Vagina (tissue), 2 donors: ENCODE data around the gene POMT2. TPM values are rescaled to one million over a fixed set of nuclear protein-coding genes. Genes with fewer than 3 reads are reported as not detected.

ENCODE experiments used
- DNase-seq, 2 donors: peaks; one replicate each; pipeline ENCODE4 v3.0.0-alpha.2; 2017; ENCODE audit errors: extremely low spot score in 2 of 2
- H3K27ac ChIP-seq: fragments of 200-600 bp; sonication (generic); one replicate; pipeline ENCODE4 v1.5.1; 2019
- H3K27me3 ChIP-seq: fragments of 200-600 bp; sonication (generic); one replicate; pipeline ENCODE4 v1.5.1; 2019
- H3K36me3 ChIP-seq, 2 donors: fragments of 200-600 bp; sonication (generic); one replicate each; pipeline ENCODE4 v1.5.1; 2017 to 2019
- H3K4me1 ChIP-seq: fragments of 200-600 bp; sonication (generic); one replicate; pipeline ENCODE4 v1.5.1; 2019
- H3K4me3 ChIP-seq, 2 donors: fragments of 200-600 bp; sonication (generic); 1 replicate in 1 of 2; 2 replicates in 1 of 2; pipeline ENCODE4 v1.5.1; 2016 to 2019
- H3K9me3 ChIP-seq: fragments of 200-600 bp; sonication (generic); one replicate; pipeline ENCODE4 v1.5.1; 2019
- POLR2A ChIP-seq, 2 donors: fragments of 450-650 bp; IDR thresholded peaks; one replicate each; pipeline ENCODE4 v1.6.1; 2017; ENCODE audit warnings: antibody characterized with exemption in 2 of 2, mild to moderate bottlenecking in 2 of 2, moderate library complexity in 2 of 2
- POLR2AphosphoS5 ChIP-seq, 2 donors: sonication (generic); formaldehyde crosslinking; IDR thresholded peaks; one replicate each; pipeline ENCODE4 v1.9.0; 2017; ENCODE audit warnings: antibody characterized with exemption in 2 of 2, mild to moderate bottlenecking in 2 of 2, low read depth in 1 of 2; ENCODE audit not compliant: insufficient read depth in 1 of 2
- intact Hi-C: fragments of 100-400 bp; cut with DNase I; formaldehyde crosslinking; loops from one replicate; pipeline ENCODE4 v1.15.1; 2023
- total RNA-seq: library from RNA; depleted of rRNA; stranded (reverse); fragments of >200 nt; gene quantifications from one replicate; pipeline ENCODE4 v1.2.3, GENCODE V29; 2016
- TF ChIP-seq, protein P1 (sequence below), 3 experiments: fragments of 450-650 bp in 2 of 3; fragments of 200-600 bp in 1 of 3; sonication (generic) in 1 of 3; IDR thresholded peaks; one replicate each; pipeline ENCODE4 v1.5.1; 2017 to 2019; ENCODE audit warnings: antibody characterized with exemption in 3 of 3, mild to moderate bottlenecking in 2 of 3, moderate library complexity in 2 of 3

The POMT2 gene
- total RNA-seq, 1 donor from 2014 or later: 33.1 TPM

- no peak for DNase-seq
- Histone ChIP-seq H3K36me3 (no peaks in the 10 kb centered on the region), H3K27ac (no peak within 1 kb of the TSS), H3K4me1 (peaks cover 11% of the 10 kb centered on the region), H3K4me3 (no peak within 1 kb of the TSS), H3K9me3 (no peaks in the 10 kb centered on the region), H3K27me3 (no peaks in the 10 kb centered on the region)
- intact Hi-C loops: no loop called here
- TF ChIP-seq POLR2AphosphoS5 (IDR thresholded peaks at IDR 0.05; ENCODE audit: insufficient read depth in 1 of 2, low read depth in 1 of 2): no peak
- TF ChIP-seq POLR2A (IDR thresholded peaks at IDR 0.05): no peak
- TF ChIP-seq, protein P1, sequence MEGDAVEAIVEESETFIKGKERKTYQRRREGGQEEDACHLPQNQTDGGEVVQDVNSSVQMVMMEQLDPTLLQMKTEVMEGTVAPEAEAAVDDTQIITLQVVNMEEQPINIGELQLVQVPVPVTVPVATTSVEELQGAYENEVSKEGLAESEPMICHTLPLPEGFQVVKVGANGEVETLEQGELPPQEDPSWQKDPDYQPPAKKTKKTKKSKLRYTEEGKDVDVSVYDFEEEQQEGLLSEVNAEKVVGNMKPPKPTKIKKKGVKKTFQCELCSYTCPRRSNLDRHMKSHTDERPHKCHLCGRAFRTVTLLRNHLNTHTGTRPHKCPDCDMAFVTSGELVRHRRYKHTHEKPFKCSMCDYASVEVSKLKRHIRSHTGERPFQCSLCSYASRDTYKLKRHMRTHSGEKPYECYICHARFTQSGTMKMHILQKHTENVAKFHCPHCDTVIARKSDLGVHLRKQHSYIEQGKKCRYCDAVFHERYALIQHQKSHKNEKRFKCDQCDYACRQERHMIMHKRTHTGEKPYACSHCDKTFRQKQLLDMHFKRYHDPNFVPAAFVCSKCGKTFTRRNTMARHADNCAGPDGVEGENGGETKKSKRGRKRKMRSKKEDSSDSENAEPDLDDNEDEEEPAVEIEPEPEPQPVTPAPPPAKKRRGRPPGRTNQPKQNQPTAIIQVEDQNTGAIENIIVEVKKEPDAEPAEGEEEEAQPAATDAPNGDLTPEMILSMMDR (IDR thresholded peaks at IDR 0.05): no peak
These were observed 49.5 kb downstream of the POMT2 start, which contains the start of gene NGB for GRCh38 chr14:77271113-77271710. Gene NGB (minus strand): TSS chr14:77271206. CDS start chr14:77270937, 269 bp downstream.

GRCh38 chr14:77270361-77271112, 50.1 kb downstream of the POMT2 start:
- intact Hi-C loops: no loop called here
- DNase-seq: no peak
- Histone ChIP-seq H3K9me3 (no peaks in the 10 kb centered on the region), H3K27me3 (no peaks in the 10 kb centered on the region), H3K36me3 (no peaks in the 10 kb centered on the region), H3K27ac (no peak overlapping the region), H3K4me1 (peaks cover 11% of the 10 kb centered on the region), H3K4me3 (no peak overlapping the region)
- no peak for TF ChIP-seq POLR2A (IDR thresholded peaks at IDR 0.05)
- TF ChIP-seq, protein P1 (IDR thresholded peaks at IDR 0.05): no peak
- TF ChIP-seq POLR2AphosphoS5 (IDR thresholded peaks at IDR 0.05; ENCODE audit: insufficient read depth in 1 of 2, low read depth in 1 of 2): no peak

DNA sequence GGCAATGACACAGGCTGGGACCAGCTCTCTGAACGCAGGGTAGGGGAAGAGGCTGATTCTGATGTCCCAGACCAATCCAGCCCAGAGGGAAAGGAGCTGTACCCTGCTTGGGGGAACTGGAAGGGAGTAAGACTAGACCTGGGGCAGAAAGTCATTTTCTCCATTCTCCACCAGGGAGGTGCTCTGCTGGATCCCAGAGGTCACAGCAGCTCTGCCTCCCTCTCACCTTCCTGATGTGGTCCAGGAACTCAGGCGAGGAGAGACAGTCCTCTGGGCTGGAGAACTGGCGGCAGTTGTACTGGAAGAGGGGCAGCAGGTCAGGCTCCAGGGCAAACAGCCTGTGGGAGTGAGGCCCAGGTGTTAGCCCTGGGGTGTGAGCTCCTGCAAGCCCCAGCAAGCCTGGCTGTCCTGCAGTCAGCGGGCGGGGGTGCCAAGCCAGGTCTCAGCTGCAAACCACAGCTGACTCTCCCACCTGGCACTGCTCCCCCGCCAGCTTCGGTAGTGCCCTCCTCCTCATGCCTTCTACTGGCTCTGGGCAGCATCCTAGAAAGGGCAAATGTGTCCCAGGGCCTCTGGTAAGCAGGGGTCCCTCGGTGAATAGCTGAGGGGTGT, 51.6 kb downstream of the POMT2 start:
- no peaks in the 10 kb centered on the region for H3K27me3 ChIP-seq
- TF ChIP-seq POLR2AphosphoS5 (IDR thresholded peaks at IDR 0.05; ENCODE audit: insufficient read depth in 1 of 2, low read depth in 1 of 2) (no peak), POLR2A (IDR thresholded peaks at IDR 0.05) (no peak)
- TF ChIP-seq, protein P1 (IDR thresholded peaks at IDR 0.05): no peak
- no peak for DNase-seq

GRCh38 chr14:77267937-77268699, 52.6 kb downstream of the POMT2 start:
- Histone ChIP-seq H3K9me3 (no peaks in the 10 kb centered on the region), H3K36me3 (no peaks in the 10 kb centered on the region), H3K4me3 (no peak overlapping the region), H3K27me3 (no peaks in the 10 kb centered on the region), H3K4me1 (peaks cover 11% of the 10 kb centered on the region), H3K27ac (no peak overlapping the region)
- TF ChIP-seq POLR2AphosphoS5 (IDR thresholded peaks at IDR 0.05; ENCODE audit: insufficient read depth in 1 of 2, low read depth in 1 of 2) (no peak), POLR2A (IDR thresholded peaks at IDR 0.05) (no peak)
- TF ChIP-seq, protein P1 (IDR thresholded peaks at IDR 0.05): no peak
- intact Hi-C loops: no loop called here
- no peak for DNase-seq

More for the DNA sequence above, 51.6 kb downstream of the POMT2 start:
- Histone ChIP-seq H3K9me3 (no peaks in the 10 kb centered on the region), H3K4me3 (no peak overlapping the region), H3K27ac (no peak overlapping the region), H3K4me1 (peaks cover 11% of the 10 kb centered on the region), H3K36me3 (no peaks in the 10 kb centered on the region)
- intact Hi-C loops: no loop called here
